Kidney capillary endothelial cell (primary cell): ENCODE measurements around the gene CRYAA.
"Not testable (repeated sequence)": the region's sequence is repeated elsewhere in the genome, so short reads cannot be mapped to it uniquely, and the experiment has no call there.

ENCODE experiments used
- DNase-seq: peaks from one replicate; pipeline ENCODE4 v3.0.0-alpha.2; 2018; ENCODE audit warnings: low spot score

CRYAA gene

DNA sequence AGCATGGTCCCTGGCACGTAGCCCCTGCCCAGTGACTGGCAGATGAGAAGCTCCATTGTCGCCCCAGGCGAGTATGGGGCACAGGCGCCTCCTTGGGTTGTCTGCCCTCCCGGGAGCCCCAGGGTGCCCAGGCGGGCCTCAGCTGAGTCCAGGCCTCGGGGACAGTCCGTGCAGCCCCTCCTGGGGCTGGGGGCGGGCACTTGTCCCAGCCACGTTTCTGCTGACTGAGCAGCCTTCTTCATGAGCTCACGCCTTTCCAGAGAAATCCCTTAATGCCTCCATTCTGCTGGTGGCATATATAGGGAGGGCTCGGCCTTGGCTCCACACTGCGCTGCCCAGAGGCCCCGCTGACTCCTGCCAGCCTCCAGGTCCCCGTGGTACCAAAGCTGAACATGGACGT, at the start of gene CRYAA:
TSS of gene CRYAA (plus strand) at position 301 of the 400 bp plus-strand sequence. CDS start at position 393, 92 bp downstream.
- DNase-seq: not testable (repeated sequence)

GRCh38 chr21:43130094-43130493, 38.7 kb upstream of the CRYAA start:
- DNase-seq: not testable (repeated sequence)

DNA sequence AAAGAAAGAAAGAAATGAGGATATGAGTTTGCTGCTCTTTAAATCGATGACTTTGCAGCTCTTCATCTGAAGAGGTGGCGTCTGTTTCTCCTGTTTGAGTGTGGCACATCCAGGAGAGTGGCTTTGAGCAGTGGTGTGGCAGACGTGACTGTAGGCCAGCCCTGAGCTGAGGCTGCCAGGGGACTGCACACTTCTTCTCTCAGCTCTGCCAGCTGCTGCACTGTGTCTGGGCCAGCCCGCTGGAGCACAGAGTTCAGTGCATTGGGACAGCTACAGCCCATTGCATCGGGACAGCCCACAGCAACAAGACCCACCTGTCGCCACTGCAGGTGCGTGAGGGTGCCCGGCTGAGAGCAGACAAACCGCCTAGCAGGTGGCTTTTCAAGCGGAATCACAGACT, 34.3 kb upstream of the CRYAA start:
- DNase-seq: not testable (repeated sequence)

DNA sequence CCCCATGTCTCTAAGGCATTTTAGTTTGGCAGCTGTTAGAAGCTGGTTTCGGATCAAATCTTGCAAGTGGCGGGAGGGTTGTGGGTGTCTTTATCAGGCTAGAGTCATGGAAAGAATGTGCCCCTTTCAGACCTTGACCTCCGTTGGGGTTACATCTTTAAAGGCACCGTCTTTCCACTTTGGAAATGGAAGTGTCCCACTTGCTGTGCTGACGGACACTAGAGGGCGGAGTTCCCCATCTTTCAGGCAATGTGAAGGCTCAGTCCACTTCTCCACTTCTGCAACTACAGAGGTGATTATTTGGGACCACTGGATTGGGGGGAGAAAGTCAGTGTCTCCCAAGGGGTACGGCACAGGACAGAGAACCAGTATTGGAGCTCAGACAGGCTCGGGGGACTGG, 29.9 kb upstream of the CRYAA start:
- DNase-seq: not testable (repeated sequence)

GRCh38 chr21:43141407-43141806, 27.4 kb upstream of the CRYAA start:
- DNase-seq: not testable (repeated sequence)

- not testable (repeated sequence) for DNase-seq
These were observed 22.2 kb upstream of the CRYAA start for GRCh38 chr21:43146637-43147036.

GRCh38 chr21:43147999-43148398, 20.8 kb upstream of the CRYAA start:
- not testable (repeated sequence) for DNase-seq

- not testable (repeated sequence) for DNase-seq
These were observed 19.5 kb upstream of the CRYAA start for GRCh38 chr21:43149344-43149743.

DNA sequence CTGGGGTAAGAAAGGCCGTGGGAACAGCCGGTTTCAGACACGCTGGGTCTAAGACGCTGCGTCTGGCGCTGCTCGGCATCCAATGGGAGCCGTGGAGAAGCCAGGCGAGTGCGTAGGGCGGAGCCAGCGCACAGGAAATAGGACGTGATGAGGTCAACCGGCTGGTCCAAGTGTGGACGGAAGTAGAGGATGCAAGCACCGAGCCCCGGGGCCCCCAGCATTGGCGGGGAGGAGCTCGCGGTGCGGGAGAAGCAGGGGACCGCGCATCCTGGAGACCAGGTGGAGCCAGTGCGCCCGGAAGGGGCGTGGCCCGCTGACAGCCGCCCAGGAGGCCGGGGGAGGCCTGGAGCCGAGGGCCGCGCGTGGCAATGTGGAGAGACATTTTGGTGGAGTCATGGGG, 15.2 kb upstream of the CRYAA start:
- not testable (repeated sequence) for DNase-seq

DNA sequence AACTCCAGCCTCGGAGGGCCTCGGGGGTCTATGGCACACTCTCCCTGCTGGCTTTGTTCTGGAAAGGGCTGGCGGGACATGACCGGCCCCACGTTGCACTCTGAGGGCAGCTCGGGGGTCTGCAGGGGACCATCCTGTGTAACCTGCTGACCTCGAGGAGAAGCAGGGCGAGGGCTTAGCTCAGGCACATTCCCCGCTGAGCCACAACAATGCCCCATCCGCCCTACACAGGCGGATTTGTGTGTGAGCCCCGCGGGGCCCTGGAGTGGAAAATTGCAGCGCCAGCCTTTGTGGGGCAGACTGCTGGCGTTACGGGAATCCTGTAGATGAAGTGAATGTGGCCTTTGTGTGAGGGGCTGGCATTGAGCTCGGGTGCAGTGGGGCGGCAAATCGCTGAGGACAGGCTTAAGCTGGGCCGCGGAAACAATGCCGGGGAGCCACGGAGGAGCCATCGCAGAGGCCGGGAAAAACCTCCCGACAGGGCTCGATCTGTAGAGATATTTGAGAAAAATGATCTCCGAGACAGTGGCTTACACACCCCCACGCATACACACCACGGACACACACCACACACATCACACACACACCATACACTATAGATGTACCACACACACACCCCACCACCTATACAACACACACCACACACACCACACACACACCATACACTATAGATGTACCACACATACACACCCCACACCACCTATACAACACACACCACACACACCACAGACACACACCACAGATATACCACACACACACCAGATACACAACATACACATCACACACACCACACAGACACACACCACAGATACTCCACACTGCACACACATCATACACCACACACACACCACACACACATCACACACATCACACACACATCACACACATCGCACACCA, 9.3 kb upstream of the CRYAA start:
- not testable (repeated sequence) for DNase-seq

GRCh38 chr21:43161826-43162707, 6.7 kb upstream of the CRYAA start:
- DNase-seq: not testable (repeated sequence)

GRCh38 chr21:43162708-43163205, 6.1 kb upstream of the CRYAA start:
- DNase-seq: not testable (repeated sequence)

DNA sequence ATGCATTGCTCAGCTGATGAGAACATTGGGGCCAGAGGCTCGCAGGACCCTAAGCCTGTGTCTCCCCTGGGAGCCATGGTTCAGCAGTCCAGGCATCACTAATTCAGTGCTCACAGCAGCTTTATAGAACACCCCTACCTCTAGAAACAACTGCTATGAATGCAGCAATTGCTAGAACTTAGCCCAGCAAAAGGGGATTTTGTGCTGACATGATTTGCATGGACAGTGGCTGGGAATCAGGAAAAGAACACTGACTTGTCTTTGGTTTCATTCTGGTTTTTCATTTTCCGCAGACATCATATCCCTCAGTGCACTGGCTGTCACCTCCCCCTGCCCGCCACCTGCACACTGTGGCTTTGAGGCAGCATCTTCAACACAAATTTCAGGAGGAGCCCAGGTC, 4.0 kb upstream of the CRYAA start:
- DNase-seq: not testable (repeated sequence)

- DNase-seq: not testable (repeated sequence)
These were observed 3.1 kb upstream of the CRYAA start for GRCh38 chr21:43165734-43166133.

GRCh38 chr21:43169230-43169886, 550 bp downstream of the CRYAA start:
- not testable (repeated sequence) for DNase-seq

DNA sequence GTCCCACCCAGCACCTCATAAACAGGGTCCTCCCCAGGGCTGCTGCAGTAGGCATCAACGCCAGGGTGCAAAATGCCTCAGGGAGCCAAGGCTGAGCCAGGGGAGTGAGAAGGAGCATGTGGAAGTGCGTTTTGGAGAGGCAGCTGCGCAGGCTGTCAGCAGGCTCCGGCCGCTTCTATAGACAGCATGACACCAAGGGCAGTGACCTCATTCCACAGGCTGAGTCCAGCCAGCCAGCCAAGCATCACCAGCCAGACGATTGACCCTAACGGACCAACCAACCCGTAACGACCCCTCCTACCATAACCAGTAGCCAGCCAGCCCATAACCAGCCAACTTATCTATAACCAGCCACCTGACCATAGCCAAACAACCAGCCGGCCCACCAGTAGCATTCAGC, 1.1 kb downstream of the CRYAA start:
- not testable (repeated sequence) for DNase-seq

DNA sequence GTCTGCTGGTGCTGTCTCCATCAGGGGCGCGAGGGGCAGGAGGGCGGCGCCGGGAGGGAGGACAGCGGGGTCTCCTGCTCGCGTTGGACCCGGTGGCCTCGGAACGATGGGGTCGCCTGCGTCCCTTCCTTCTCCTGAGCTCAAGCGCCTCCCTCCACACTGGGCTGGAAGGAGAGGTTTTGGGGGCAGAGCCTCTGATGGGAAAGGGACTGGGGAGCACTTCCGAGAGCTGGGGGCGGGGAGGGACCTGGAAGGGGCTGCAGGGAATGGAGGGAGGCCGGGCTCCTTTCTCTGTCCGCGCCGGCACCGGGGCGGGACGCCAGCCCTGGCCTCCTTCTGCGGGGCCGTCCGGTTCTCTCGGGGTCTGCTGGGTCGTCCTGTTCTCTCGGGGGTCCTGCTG, 4.0 kb downstream of the CRYAA start:
- DNase-seq: not testable (repeated sequence)

DNA sequence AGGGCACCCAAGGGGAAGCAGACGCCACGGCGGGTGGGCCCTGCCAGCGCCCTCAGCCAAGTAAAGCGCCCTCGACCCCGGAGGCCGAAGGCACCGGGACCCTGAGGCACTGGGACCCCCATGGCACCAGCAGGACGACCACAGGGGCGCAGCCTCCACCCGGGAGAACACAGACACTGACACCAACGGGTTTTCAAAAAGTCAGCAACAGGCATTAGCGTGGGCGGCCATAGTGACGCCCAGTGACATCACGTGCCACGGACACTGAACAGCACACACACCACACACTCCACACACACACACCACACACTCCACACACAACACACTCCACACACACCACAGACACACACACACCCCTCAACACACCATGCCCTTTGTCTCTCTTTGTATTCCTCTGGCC, 4.6 kb downstream of the CRYAA start:
- not testable (repeated sequence) for DNase-seq

- not testable (repeated sequence) for DNase-seq
These were observed 5.1 kb downstream of the CRYAA start for GRCh38 chr21:43173930-43174329.

DNA sequence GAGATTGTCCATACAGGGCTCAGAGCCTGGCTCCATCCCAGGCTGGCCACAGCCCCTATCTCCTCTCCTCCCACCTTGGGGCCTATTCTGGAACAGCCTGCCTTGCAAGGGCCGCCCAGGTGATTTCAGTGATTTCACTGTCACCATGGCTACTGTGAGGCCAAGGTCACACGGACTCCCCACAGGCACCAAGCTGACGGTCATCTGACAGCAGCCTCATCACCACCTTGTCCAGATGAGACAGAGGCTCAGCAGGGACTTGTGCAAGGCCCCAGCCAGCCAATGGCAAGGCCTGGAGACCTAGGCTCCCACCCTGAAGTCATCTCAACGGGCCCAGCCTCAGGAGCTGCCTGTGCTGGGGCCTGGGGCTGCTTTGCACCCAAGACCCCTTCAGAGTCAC, 6.2 kb downstream of the CRYAA start:
- not testable (repeated sequence) for DNase-seq

- DNase-seq: not testable (repeated sequence)
These were observed 7.8 kb downstream of the CRYAA start for GRCh38 chr21:43176621-43177020.
